GM18511 (cell line): ENCODE data around the gene PCCB.
"Not testable (repeated sequence)": the region's sequence is repeated elsewhere in the genome, so short reads cannot be mapped to it uniquely, and the experiment has no call there.

Source experiments
- ATAC-seq: cut with Tn5 transposase; IDR thresholded peaks from one replicate; pipeline ENCODE4 v1.9.1; 2021; ENCODE audit warnings: mild to moderate bottlenecking, moderate library complexity; ENCODE audit not compliant: unreplicated experiment

Gene PCCB

DNA sequence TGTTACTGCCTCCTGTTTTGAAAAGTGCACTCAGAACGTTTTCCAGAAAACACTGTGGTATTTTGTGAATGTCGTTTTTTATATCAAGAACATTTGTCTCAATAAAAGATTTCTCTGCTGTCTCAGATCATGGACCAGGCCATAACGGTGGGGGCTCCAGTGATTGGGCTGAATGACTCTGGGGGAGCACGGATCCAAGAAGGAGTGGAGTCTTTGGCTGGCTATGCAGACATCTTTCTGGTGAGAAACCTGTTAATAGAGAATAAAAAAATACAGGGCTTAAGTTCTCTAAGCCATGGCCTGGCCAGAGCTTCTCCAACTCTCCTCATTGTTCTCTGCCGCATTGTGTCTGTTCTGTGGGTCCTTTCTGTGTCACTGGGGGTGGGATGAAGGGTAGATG, 11.7 kb downstream of the PCCB start:
- no peak for ATAC-seq

DNA sequence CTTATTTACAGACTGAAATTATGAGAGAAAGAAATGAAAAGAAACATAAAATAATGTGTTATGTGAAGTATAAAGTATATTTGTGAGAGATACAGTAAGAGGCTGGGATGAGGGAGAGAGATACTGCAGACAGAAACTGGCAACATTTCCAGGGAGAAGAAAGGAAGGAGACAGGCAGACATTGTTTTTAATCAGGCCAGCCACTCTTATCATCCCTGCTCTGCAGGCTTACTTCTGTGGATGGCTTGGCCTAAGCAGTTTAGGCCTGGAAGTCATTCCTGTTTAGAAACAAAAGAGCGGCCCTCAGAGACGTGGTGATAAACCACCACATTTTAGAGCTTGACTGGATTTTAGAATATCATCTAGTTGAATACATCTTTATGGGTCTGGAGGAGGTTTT, 12.4 kb downstream of the PCCB start:
- no peak for ATAC-seq

DNA sequence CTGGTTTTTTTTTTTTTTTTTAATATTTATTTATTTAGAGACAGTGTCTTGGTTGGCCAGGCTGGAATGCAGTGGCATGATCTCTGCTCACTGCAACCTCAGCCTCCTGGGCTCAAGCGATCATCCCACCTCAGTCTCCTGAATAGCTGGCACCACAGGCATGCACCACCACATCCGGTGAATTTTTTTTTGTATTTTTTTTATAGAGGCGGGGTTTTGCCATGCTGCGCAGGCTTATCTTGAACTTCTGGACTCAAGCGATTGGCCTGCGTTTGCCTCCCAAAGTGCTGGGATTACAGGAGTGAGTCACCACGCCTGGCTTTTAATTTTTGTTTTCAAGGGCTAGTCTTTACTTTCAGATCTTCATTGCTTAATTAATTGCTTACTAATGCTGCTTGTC, 13.1 kb downstream of the PCCB start:
- no peak for ATAC-seq

DNA sequence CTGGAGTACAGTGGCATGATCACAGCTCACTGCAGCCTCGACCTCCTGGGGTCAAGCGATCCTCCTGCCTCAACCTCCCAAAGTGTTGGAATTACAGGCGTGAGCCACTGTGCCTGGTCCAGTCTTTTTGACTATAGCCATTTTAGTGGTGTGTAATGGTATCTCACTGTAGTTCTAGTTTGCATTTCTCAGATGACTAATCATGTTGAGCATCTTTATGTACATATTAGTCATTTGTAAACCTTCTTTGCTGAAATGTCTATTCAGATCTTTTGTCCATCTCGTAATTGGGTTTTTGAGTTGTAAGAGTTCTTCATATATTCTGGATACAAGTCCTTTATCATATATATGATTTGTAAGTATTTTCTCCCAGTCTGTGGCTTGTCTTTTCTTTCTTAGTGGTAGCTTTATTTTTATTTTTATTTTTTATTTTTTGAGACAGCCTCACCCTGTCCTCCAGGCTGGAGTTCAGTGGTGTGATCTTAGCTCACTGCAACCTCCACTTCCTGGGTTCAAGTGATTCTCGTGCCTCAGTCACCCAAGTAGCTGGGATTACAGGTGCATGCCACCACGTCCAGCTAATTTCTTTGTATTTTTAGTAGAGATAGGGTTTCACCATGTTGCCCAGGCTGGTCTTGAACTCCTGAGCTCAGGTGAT, 16.5 kb downstream of the PCCB start:
- ATAC-seq = not testable (repeated sequence)

DNA sequence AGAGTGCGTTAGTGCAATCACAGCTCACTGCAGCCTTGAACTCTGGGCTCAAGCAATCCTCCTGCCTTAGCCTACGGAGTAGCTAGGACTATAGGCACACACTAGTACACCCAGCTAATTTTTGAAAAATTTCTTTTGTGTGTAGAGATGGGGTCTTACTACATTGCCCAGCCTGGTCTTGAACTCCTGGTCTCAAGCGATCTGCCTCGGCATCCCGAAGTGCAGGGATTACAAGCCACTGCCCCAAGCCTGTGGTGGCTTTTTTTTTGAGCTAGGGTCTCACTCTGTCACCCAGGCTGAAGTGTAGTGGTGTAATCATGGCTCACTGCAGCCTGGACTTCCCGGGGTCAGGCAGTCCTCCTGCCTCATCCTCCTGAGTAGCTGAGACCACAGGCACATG, 17.1 kb downstream of the PCCB start:
- no peak for ATAC-seq

DNA sequence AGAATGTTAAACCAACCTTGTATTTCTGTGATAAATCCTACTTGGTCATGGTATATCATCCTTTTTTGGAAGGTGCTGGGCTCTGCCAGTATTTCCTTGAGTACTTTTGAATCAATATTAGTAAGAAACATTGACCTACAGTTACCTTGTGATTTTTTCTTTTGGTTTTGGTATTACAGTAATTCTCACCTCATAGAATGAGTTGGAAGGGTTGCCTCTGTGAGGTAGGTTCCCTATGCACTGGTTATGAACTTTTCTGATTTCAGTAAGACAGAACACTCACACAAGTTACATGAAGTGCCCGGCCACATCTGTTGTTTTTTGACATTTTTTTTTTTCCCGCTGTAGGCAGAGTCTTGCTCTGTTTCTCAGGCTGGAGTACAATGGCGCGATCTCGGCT, 20.0 kb downstream of the PCCB start:
- no peak for ATAC-seq

DNA sequence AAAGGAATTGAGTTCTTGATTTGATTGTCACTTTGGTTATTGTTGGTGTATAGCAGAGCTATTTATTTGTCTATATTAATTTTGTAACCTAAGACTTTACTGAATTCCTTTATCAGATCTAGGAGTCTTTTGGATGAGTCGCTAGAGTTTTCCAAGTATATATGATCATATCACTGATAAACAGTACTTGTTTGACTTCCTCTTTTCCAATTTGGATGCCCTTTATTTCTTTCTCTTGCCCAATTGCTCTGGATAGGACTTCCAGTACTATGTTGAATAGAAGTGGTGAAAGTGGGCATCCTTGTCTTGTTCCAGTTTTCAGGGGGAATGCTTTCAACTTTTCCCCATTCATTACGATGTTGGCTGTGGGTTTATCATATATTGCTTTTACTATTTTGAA, 21.5 kb downstream of the PCCB start:
- ATAC-seq = not testable (repeated sequence)

DNA sequence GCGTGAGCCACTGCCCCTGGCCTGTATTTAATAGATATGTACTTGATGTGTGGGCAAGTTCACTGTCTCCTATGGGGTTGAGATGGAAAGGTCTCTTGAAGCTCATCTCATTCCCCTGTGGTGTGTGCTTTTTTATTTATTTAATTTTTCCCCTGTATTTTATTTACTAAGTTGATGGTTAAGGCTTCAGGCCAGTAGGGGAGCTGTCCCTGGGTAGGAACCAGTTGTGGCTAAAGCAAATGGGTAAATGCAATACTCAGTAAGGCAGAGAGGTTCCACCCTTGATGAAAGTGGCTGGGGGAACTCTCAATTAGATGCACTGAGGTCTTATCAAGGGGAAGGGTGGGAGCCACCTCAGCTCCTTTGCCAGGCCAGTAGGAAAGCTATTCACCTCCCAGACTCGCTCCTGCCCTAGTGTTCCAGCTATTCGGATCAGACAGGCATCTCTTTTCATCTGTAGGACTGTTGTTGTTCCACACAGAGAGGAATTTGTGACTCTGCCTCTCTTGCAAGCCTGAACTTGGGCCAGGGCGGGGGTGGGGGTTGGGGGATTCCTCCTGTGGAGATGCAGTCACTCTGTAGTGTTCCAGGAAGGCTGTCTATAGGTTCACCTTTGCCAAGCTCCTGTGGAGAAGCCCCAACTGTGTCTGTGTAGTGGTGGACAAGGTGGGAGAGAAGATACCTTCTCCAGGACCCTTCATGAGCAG, 26.1 kb downstream of the PCCB start:
- no peak for ATAC-seq

DNA sequence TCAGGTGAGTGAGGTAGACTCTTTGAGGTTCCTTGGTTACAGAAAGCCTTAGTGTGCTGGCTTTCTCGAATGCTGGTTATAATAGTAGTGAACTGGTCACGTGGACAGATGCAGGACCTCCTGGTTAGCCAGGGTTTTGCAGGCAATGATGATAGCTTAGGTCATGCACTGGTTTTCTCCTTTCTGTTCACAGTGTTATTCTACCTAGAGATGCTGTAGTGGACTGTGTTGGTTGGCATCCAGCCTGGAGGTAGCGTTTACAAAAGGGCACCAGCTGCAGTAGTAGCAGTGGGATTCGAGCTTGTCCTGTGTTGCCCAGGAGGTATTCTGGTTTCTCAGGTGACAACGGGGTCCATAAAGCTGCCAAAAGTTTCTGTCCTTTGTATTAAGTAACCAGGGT, 27.0 kb downstream of the PCCB start:
- no peak for ATAC-seq

DNA sequence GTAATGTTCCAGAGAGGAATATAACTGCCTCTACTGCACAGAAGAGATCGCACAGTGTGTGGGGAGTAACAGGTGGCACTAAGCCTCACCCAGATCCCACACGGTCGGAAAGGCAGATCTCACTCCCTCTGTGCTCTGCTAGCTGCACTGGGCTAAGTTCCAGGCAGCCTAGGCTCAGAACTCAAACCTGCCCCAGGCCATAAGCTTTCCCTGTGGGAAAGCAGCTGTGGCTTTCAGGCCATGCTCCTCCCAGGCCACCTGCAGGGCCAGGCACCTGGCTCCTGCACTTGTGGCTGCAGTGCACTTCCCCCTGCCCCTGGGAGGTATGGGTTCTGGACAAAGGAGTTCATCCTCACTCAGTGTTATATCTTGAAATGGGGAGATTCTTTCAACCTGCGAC, 27.5 kb downstream of the PCCB start:
- ATAC-seq = no peak

DNA sequence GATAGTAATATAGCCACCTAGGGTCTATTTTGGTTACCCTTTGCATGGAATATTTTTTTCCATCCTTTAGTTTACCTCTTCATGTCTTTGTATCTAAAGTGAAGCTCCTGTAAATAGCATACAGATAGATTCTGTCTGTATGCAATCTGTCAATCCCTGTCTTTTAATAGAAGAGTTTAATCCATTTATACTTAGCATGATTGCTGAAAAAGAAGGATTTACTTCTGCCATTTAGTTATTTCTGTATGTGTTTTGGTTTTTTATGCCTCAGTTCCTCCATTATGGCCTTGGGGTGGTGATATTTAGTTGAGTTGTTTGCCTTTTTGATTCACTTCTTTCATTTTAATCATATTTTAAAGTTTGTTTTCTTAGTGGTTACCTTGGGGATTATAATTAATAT, 29.0 kb downstream of the PCCB start:
- no peak for ATAC-seq

DNA sequence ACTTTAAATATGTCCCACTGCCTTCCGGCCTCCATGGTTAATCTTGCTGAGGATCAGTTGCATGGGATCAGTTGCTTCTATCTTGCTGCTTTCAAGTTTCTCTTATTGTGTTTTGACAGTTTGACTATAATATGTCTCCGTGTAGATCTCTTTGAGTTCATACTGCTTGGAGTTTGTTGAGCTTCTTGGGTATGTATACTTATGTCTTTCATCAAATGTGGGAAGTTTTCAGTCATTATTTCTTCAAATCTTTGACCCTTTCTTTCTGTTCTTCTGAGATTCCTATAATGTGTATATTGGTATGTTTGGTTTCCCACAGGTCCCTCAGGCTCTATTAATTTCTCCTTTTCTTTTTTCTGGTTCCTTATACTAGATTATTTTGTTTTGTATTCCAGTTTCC, 30.8 kb downstream of the PCCB start:
- ATAC-seq = no peak

DNA sequence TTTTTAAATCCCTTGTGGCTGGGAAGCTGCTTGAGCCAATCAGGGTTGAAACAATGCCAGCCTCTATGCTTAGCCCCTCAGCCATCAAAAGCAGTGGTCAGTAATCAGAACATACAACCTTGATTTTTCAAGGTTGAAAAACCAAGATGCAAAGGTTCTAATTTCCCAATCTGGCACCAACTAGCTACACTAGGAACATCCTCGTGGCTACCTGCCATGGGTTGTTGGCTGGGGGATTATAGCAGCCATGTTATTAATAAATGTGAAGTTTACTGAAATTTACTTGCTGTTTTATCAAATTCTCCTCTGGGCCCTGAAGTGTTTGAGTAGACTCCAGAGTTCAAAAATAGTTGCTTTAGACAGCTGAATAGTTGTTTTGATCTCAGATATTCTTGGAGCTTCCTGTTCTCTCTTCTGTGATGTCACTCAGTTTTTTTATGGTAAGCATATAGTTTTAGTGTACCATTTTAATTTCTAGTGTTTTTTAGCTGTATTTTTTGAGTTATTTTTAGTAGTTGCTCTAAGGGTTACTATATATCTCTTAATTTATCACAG, 31.9 kb downstream of the PCCB start:
- ATAC-seq = no peak

DNA sequence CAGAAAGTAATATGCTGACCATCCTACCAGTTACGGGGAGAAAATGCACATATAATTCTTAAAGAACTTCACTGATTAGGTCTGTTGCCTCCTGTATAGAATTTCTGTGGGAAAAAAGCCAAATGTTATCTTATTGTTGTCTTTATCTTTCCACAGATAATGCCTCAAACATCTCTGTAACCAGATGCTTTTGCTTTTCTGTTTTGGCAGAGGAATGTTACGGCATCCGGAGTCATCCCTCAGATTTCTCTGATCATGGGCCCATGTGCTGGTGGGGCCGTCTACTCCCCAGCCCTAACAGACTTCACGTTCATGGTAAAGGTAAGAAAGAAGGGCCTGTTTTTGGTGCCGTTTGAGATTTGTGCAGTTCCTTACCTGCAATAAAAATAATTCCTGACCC, 33.5 kb downstream of the PCCB start:
- no peak for ATAC-seq

DNA sequence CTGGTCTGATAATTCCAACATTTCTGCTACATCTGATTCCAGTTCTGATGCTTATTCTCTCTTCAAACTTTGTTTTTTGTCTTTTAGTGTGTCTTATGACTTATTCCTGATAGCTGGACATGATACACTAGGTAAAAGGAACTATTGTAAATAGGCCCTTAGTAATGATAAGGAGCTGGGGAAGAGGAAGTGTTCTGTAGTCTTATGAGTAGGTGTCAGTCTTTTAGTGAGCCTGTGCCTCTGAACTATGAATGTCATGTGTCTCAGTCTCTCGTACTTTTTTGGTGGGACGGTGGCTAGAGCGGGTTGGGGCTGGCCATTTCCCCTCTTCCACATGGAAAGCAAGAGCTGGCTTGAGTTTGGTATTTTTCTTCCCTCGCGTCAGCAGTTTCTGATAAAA, 41.2 kb downstream of the PCCB start:
- ATAC-seq = no peak

DNA sequence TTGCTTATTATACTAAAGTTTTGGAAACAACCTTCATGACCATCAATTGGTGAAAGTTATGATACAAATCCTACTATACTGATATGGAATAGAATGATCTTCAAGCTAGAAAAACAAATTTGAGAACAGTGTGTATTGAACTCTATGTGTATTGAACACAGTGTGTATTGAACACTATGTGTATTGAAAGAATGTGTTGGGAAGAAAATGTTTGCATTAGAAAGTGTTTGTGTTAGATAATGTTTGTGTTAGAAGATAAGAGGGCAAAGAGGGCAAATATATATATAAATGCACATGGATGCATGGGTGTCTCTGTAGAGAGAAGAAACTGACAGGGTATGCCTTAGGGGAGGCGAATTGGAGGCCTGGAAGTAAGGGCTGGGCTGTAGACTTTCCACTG, 42.4 kb downstream of the PCCB start:
- no peak for ATAC-seq

DNA sequence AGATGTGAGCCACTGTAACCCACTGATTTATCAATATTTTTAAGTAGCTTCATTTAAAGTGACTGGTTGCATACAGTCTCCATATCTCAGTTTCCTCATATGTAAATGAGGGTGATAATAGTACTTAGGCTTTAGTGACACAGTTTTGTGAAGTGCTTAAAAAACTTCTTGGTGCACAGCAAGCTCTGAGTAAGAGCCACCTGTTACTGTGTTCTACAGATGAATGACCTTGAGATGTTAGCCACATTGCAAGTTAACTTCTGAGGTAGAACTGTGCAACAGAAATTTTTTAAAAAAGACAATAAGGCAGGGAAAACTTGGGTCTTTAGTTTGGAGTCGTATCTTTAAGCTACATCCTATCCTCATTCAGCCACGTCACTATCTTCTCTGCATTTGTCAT, 43.1 kb downstream of the PCCB start:
- no peak for ATAC-seq

DNA sequence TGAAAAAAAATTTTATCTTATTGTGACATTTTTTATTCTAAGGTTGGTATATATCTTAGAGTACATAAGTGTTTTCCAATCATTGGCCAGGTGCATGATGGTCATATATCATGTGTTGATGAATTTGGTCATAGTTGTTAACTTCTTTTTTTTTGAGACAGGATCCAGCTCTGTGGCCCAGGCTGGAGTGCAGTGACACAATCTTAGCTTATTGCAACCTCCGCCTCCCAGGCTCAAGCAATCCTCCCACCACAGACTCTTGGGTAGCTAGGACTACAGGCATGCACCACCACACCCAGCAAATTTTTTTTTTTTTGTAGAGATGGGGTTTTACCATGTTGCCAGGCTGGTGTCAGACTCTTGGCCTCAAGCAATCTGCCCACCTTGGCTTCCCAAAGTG, 44.0 kb downstream of the PCCB start:
- ATAC-seq = no peak

DNA sequence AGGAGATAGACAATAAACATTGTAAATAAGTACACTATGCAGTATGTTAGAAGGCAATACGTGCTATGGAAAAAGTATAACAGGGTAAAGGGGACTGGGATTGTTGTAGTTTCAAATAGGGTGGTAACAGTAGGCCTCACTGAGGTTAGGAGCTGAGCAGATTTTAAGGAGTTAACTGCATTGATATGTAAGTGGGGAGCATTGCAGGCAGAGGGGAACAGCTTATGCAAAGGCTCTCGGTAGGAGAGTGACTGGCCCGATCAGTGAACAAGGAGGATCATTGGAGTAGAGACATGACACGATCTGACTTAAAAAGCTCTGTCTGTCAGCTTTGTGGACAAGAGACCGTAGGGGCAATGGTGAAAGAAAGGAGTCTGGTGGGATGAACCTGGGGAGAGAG, 46.8 kb downstream of the PCCB start:
- no peak for ATAC-seq

DNA sequence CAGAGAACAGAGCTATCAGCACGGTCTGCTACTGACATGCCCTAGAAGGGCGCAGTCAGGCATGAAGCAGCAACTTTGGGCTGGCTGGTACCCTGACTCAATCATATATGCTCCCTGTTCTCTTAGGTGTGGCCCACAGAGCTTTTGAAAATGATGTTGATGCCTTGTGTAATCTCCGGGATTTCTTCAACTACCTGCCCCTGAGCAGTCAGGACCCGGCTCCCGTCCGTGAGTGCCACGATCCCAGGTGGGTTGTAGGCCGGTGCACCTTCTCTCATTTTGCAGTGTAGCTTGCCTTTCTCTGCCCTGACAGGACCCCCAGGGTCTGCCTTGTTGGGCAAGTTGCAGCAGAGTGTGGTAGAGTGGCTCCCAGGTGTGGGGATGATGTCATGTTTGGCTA, 47.7 kb downstream of the PCCB start:
- no peak for ATAC-seq

DNA sequence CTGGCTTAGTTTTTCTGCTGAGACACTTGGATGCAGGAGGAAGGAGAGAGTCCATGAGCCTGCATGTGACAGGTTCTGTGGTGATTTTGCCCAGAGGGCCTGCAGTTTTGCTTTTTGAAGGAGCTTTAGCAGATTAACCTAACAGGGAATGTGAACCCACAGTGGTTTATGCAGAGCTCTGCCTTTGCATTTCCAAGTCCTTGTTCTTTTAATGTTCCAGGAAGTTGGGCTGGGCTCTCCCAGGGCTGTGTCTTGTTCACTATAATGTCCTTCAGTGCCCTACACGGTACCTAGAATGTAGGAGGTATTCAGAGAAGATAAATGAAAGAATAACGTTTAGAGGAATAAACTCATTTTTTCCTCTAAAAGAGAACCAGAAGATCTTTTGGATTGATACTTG, 50.3 kb downstream of the PCCB start:
- no peak for ATAC-seq

DNA sequence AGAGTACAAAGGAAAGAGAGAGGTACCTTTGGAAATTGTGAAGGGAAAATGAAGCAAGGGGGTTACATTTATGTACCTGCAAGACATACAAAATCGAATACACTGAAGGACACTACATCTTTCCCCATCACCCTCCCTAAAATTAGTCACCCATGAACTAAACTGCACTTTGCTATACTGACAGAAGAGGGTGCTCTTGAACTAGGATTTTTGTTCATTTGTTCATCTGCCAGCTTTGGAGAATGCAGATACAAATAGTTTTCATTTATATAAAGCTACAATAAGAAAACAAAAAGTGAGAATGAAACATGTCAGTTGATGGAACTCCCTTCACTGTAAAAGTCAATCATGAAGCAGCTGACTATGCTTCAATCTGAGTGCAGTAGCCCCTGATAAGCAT, 55.7 kb downstream of the PCCB start:
- no peak for ATAC-seq

DNA sequence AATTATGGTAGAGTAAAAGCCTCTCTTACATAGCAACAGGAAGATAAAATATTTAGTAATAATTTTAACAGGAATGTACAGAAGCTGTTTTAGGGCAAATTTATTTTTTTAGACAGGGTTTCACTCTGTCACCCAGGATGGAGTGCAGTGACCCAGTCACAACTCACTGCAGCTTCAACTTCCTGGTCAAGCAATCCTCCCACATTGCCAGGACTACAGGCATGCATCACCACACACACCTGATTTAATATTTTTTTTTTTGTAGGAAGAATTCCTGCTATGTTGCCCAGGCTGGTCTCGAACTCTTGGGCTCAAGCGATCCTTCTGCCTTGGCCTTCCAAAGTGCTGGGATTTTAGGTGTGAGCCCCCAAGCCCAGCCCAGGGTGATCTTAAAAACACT, 61.1 kb downstream of the PCCB start:
- no peak for ATAC-seq
